ENCODE data around the gene KCNA5. TPM values are rescaled to one million over a fixed set of nuclear protein-coding genes. Genes with fewer than 3 reads are reported as not detected.

KCNA5 gene
- total RNA-seq, 1 experiment from 2014 or later: not detected

- no peak for TF ChIP-seq REST (IDR thresholded peaks at IDR 0.05; ENCODE audit: low read depth)
- no peak for TF ChIP-seq CEBPB (IDR thresholded peaks at IDR 0.05; ENCODE audit: low read depth)
- no peak for TF ChIP-seq MAX (IDR thresholded peaks at IDR 0.05)
These were observed 50.9 kb downstream of the KCNA5 start (continued) for GRCh38 chr12:5094551-5094950.

DNA sequence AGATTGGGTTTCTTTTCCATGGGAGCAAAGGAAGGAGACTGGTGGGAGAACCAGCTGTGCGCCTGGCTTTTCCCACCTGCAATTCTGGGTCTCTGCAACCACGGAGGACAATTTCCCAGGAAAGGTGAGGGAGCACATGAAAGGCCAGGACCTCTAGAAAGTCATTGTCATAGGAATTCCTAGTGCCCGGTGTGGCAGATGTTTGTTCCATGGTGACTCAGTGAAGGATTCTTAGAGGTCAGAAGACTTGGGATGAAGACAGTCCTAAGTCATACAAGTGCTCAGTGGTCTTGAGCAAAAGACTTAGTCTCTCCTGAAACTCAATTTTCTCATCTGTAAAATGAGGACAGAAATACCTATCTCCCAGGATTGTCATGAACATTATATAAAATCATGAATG lies 51.3 kb downstream of the KCNA5 start:
- Histone ChIP-seq H3K9ac (ENCODE audit: low read length) (no peak overlapping the region), H3K27ac (ENCODE audit: low read depth, low read length) (no peak overlapping the region), H3K4me1 (ENCODE audit: control insufficient read depth in 1 of 2, insufficient read depth in 2 of 2, low read length in 2 of 2) (0 out of 4 replicates have a peak, but pooled peaks cover 0 to 5% of the 10 kb centered on the region in 2 experiments), H3K27me3 (ENCODE audit: insufficient read depth, low read length) (peaks cover 77% of the 10 kb centered on the region), H2AFZ (ENCODE audit: low read depth, low read length, poor library complexity, severe bottlenecking) (no peak overlapping the region), H3K9me2 (ENCODE audit: insufficient read depth) (no peaks in the 10 kb centered on the region), H3K9me3 (ENCODE audit: control insufficient read depth in 1 of 2, insufficient read depth in 1 of 2, low read depth in 1 of 2, low read length in 2 of 2) (no peaks in the 10 kb centered on the region), H4K20me1 (ENCODE audit: insufficient read depth) (no peaks in the 10 kb centered on the region), H3K79me2 (ENCODE audit: insufficient read depth, low read length) (no peaks in the 10 kb centered on the region), H3K4me3 (replicated peaks in 1 of 2; ENCODE audit: low read depth in 1 of 2, low read length in 2 of 2) (no peak overlapping the region), H3K36me3 (ENCODE audit: control insufficient read depth in 1 of 2, insufficient read depth in 2 of 2, low read length in 2 of 2) (no peaks in the 10 kb centered on the region), H3K4me2 (ENCODE audit: low read length) (no peak overlapping the region)
- POLR2A ChIA-PET: no interaction called here
- TF ChIP-seq SIN3A (IDR thresholded peaks at IDR 0.05; ENCODE audit: low read depth): no peak
- no peak for TF ChIP-seq ZFX (IDR thresholded peaks at IDR 0.05)
- TF ChIP-seq POLR2AphosphoS5 (IDR thresholded peaks at IDR 0.05; ENCODE audit: low read depth, low read length): no peak
- TF ChIP-seq MAX (IDR thresholded peaks at IDR 0.05): no peak
- no peak for TF ChIP-seq POLR2A (IDR thresholded peaks at IDR 0.05; ENCODE audit: borderline replicate concordance, extremely low read depth, insufficient read depth, insufficient read length)
- TF ChIP-seq JUND (IDR thresholded peaks at IDR 0.05): no peak
- no peak for TF ChIP-seq CEBPB (IDR thresholded peaks at IDR 0.05; ENCODE audit: low read depth)
- no peak for TF ChIP-seq CTCF (IDR thresholded peaks at IDR 0.05 in 2 of 3, conservative IDR thresholded peaks at IDR 0.05 in 1 of 3; ENCODE audit: borderline replicate concordance in 1 of 3, insufficient read depth in 1 of 3, low read depth in 2 of 3, low read length in 2 of 3)
- TF ChIP-seq ZNF274 (IDR thresholded peaks at IDR 0.05; ENCODE audit: low read depth, low read length): no peak
- no TSS peak for BruUV-seq (replicated peaks)
- CTCF ChIA-PET: no interaction called here
- intact Hi-C loops (cut with micrococcal nuclease): loop anchor here (5.0 kb wide), 1 partner anchor 462 kb away; no protein-coding TSS in a partner anchor
- no peak for DNase-seq (ENCODE audit: low read depth, low spot score)
- RAD21 ChIA-PET (ENCODE audit: low non-redundant PET in 1 of 2, low total read pairs in 2 of 2, uncharacterized antibody in 2 of 2, unreplicated experiment in 2 of 2): no interaction called here
- ATAC-seq: no peak

Other genes with a start within 250 kb of the KCNA5 start
- not detected for gene KCNA1, start 134.0 kb upstream of the KCNA5 start, total RNA-seq (2021; ENCODE audit: unreplicated experiment)

Data from HCT116 (cell line).